ENCODE measurements around the gene SUSD4.

SUSD4 gene

DNA sequence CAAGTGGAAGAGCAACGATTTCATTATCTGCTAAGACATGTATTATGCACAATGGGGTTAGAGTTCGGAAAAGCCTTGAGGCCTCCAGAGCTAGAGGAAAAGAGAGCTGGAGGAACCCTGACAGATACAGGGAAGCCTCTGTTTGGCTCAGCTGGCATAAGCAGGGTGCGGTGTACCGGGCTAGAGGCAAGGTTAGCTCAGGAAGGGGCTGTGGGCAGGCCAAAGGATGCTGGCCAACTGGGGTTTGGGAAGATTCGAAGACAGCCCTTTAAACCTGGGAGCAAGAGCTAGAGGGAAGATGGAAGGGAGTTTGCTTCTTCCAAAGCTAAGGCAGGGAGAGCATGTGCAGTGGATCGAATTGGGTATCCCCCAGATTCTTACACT is 113.4 kb downstream of the SUSD4 start:
- TF ChIP-seq, protein P1, sequence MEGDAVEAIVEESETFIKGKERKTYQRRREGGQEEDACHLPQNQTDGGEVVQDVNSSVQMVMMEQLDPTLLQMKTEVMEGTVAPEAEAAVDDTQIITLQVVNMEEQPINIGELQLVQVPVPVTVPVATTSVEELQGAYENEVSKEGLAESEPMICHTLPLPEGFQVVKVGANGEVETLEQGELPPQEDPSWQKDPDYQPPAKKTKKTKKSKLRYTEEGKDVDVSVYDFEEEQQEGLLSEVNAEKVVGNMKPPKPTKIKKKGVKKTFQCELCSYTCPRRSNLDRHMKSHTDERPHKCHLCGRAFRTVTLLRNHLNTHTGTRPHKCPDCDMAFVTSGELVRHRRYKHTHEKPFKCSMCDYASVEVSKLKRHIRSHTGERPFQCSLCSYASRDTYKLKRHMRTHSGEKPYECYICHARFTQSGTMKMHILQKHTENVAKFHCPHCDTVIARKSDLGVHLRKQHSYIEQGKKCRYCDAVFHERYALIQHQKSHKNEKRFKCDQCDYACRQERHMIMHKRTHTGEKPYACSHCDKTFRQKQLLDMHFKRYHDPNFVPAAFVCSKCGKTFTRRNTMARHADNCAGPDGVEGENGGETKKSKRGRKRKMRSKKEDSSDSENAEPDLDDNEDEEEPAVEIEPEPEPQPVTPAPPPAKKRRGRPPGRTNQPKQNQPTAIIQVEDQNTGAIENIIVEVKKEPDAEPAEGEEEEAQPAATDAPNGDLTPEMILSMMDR (IDR thresholded peaks at IDR 0.05; ENCODE audit: extremely low read depth, missing control alignments) = no peak
- no peak for DNase-seq (ENCODE audit: low spot score)

- TF ChIP-seq, protein P1 (IDR thresholded peaks at IDR 0.05; ENCODE audit: extremely low read depth, missing control alignments) = no peak
- DNase-seq (ENCODE audit: low spot score) = no peak
Measured at GRCh38 chr1:223249854-223250631, 113.9 kb downstream of the SUSD4 start.

- no peak for DNase-seq (ENCODE audit: low spot score)
- TF ChIP-seq, protein P1 (IDR thresholded peaks at IDR 0.05; ENCODE audit: extremely low read depth, missing control alignments) = no peak
Measured at GRCh38 chr1:223248770-223249140, 115.2 kb downstream of the SUSD4 start.

DNA sequence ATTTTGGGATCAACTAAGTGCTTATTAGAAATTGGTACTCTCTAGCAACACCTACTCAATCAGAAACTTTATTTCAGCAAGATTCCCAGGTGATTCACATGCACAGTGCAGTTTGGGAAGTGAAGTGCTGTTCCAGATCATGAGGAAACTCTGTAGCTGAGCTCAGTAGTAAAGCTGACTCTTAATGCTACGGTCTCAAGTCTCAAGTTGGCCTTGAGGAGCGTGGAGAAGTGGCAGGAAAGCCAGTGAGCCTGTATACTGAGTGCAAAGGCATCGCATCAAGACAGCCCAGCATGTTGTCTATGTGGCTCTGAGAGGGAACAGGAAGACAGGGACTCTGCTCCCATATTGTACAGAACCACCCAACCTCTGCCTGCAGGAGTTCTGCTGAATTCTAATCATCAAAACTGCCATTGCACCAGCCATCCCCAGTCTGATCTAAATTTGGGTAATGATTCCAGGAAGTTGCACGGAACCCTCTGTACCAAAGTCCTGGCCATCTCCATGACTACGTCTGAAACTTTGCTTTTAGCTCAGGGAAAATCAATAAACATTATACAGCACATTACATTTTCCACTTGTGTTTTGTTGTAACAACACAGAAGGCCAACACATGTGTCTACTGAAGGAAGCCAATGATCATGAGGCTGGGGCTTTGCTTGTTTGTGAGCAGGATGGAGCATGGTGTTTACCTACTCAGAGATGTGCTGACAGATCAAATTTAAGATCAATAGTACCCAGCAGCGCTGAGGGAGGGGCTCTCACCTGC is 115.8 kb downstream of the SUSD4 start:
- DNase-seq (ENCODE audit: low spot score) = no peak
- TF ChIP-seq, protein P1 (IDR thresholded peaks at IDR 0.05; ENCODE audit: extremely low read depth, missing control alignments) = no peak

GRCh38 chr1:223246476-223247112 is 117.4 kb downstream of the SUSD4 start:
- no peak for DNase-seq (ENCODE audit: low spot score)
- TF ChIP-seq, protein P1 (IDR thresholded peaks at IDR 0.05; ENCODE audit: extremely low read depth, missing control alignments) = no peak

- no peak for DNase-seq (ENCODE audit: low spot score)
- TF ChIP-seq, protein P1 (IDR thresholded peaks at IDR 0.05; ENCODE audit: extremely low read depth, missing control alignments) = no peak
Measured at GRCh38 chr1:223245983-223246382, 118.0 kb downstream of the SUSD4 start.

DNA sequence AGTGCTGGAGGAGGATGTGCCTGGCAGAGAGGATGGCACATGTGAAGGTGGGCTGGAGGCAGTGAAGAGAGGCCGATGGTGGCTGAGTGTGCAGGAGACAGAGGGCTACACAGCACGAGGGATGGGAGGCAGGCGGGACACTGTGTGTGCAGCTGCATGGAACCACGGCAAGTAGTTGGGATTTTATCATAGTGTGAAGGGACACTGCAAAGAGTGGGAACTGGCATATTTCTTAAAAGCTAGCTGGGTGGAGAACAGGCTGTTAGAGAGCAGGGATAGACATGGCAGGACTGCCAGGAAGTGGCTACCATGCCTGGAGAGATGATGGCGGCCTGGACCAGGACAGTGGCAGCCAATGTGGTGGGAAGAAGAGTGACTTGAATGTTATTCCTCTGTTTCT is 118.6 kb downstream of the SUSD4 start:
- no peak for DNase-seq (ENCODE audit: low spot score)
- TF ChIP-seq, protein P1 (IDR thresholded peaks at IDR 0.05; ENCODE audit: extremely low read depth, missing control alignments) = no peak

All from GM20000 (cell line).